HG02870 (cell line): ENCODE results near the gene ZBTB11.
A peak's percentile ranks its signal among the peaks of the same experiment; 100 is the strongest.
"Not testable (repeated sequence)": the region's sequence is repeated elsewhere in the genome, so short reads cannot be mapped to it uniquely, and the experiment has no call there.

ENCODE experiments used
- ATAC-seq: cut with Tn5 transposase; IDR thresholded peaks from one replicate; pipeline ENCODE4 v1.9.1; 2021; ENCODE audit warnings: mild to moderate bottlenecking, moderate library complexity; ENCODE audit not compliant: unreplicated experiment

ZBTB11 gene

GRCh38 chr3:101656651-101657050 is 20.3 kb downstream of the ZBTB11 start:
- ATAC-seq = no peak

GRCh38 chr3:101646726-101647125 is 30.2 kb downstream of the ZBTB11 start:
- no peak for ATAC-seq

- no peak for ATAC-seq
Observed at GRCh38 chr3:101643861-101644613, 32.9 kb downstream of the ZBTB11 start.

- ATAC-seq = no peak
Observed at GRCh38 chr3:101643009-101643844, 33.7 kb downstream of the ZBTB11 start.

GRCh38 chr3:101642441-101642840 is 34.5 kb downstream of the ZBTB11 start:
- ATAC-seq = no peak

- not testable (repeated sequence) for ATAC-seq
Observed at GRCh38 chr3:101641397-101642115, 35.4 kb downstream of the ZBTB11 start.

- ATAC-seq = no peak
Observed at GRCh38 chr3:101640256-101640655, 36.7 kb downstream of the ZBTB11 start.

- no peak for ATAC-seq
Observed at GRCh38 chr3:101639280-101639963, 37.5 kb downstream of the ZBTB11 start.

- ATAC-seq = no peak
Observed at GRCh38 chr3:101638261-101638745, 38.6 kb downstream of the ZBTB11 start.

- no peak for ATAC-seq
Observed at GRCh38 chr3:101637451-101637850, 39.5 kb downstream of the ZBTB11 start.

GRCh38 chr3:101635954-101636798 is 40.8 kb downstream of the ZBTB11 start:
- peak; percentile 95 for ATAC-seq

- ATAC-seq = no peak
Observed at GRCh38 chr3:101635345-101635744, 41.6 kb downstream of the ZBTB11 start.

GRCh38 chr3:101634591-101635196 is 42.2 kb downstream of the ZBTB11 start:
- no peak for ATAC-seq

- no peak for ATAC-seq
Observed at GRCh38 chr3:101633186-101633585, 43.7 kb downstream of the ZBTB11 start.

GRCh38 chr3:101632586-101632985 is 44.3 kb downstream of the ZBTB11 start:
- ATAC-seq = no peak

GRCh38 chr3:101631959-101632358 is 45.0 kb downstream of the ZBTB11 start:
- not testable (repeated sequence) for ATAC-seq

- no peak for ATAC-seq
Observed at GRCh38 chr3:101631098-101631796, 45.7 kb downstream of the ZBTB11 start.

GRCh38 chr3:101629219-101629618 is 47.7 kb downstream of the ZBTB11 start:
- ATAC-seq = no peak

- no peak for ATAC-seq
Observed at GRCh38 chr3:101625879-101626278, 51.1 kb downstream of the ZBTB11 start.
